Activated naive CD8-positive, alpha-beta T cell treated with anti-CD3 and anti-CD28 coated beads for 36 hours (primary cell): ENCODE measurements around the gene TMEM233. TPM values are rescaled to one million over a fixed set of nuclear protein-coding genes. Genes with fewer than 3 reads are reported as not detected.

Experiments used
- DNase-seq: peaks from one replicate; pipeline ENCODE4 v3.0.0; 2021
- H3K27ac Mint-ChIP-seq: one replicate; pipeline ENCODE4 v1.8.0; 2022; ENCODE audit warnings: mild to moderate bottlenecking, moderate library complexity, mixed read lengths
- H3K27me3 Mint-ChIP-seq: one replicate; pipeline ENCODE4 v1.8.0; 2022; ENCODE audit warnings: mild to moderate bottlenecking, mixed read lengths
- H3K36me3 Mint-ChIP-seq: one replicate; pipeline ENCODE4 v1.8.0; 2021; ENCODE audit warnings: mild to moderate bottlenecking, mixed read lengths
- H3K4me1 Mint-ChIP-seq: one replicate; pipeline ENCODE4 v1.8.0; 2021; ENCODE audit warnings: mixed read lengths
- H3K4me3 Mint-ChIP-seq: one replicate; pipeline ENCODE4 v1.8.0; 2022; ENCODE audit warnings: mild to moderate bottlenecking, moderate library complexity, mixed read lengths
- H3K9me3 Mint-ChIP-seq: one replicate; pipeline ENCODE4 v1.8.0; 2022; ENCODE audit warnings: mixed read lengths
- total RNA-seq, 2 experiments: library from RNA; stranded (reverse); gene quantifications; one replicate each; pipeline ENCODE4 v1.2.3, GENCODE V29; 2021

The TMEM233 gene
- not detected for total RNA-seq

- Mint-ChIP-seq H3K36me3 (peaks cover 2% of the 10 kb centered on the region), H3K27ac (no peak within 1 kb of the TSS), H3K4me1 (peaks cover 20% of the 10 kb centered on the region), H3K4me3 (no peak within 1 kb of the TSS), H3K27me3 (peaks cover 84% of the 10 kb centered on the region), H3K9me3 (no peaks in the 10 kb centered on the region)
- no peak for DNase-seq
These were observed at the start of gene TMEM233 for GRCh38 chr12:119593578-119594398. Gene TMEM233, plus strand, starts transcription at chr12:119593774. Its CDS starts 75 bp downstream, at chr12:119593849.

- H3K4me3 Mint-ChIP-seq = no peak overlapping the region
- H3K4me1 Mint-ChIP-seq = no peaks in the 10 kb centered on the region
- no peaks in the 10 kb centered on the region for H3K36me3 Mint-ChIP-seq
- H3K9me3 Mint-ChIP-seq = no peaks in the 10 kb centered on the region
- DNase-seq = peak; percentile 26
- H3K27me3 Mint-ChIP-seq = peaks cover 34% of the 10 kb centered on the region
- no peak overlapping the region for H3K27ac Mint-ChIP-seq
These were observed 48.6 kb upstream of the TMEM233 start for GRCh38 chr12:119544765-119545625.

GRCh38 chr12:119546340-119546739 lies 47.2 kb upstream of the TMEM233 start:
- H3K36me3 Mint-ChIP-seq = no peaks in the 10 kb centered on the region
- DNase-seq = no peak
- H3K4me1 Mint-ChIP-seq = no peaks in the 10 kb centered on the region
- H3K4me3 Mint-ChIP-seq = no peak overlapping the region
- H3K27ac Mint-ChIP-seq = no peak overlapping the region
- H3K9me3 Mint-ChIP-seq = no peaks in the 10 kb centered on the region
- peaks cover 29% of the 10 kb centered on the region for H3K27me3 Mint-ChIP-seq

- Mint-ChIP-seq H3K4me3 (no peak overlapping the region), H3K9me3 (no peaks in the 10 kb centered on the region), H3K36me3 (no peaks in the 10 kb centered on the region), H3K4me1 (no peaks in the 10 kb centered on the region), H3K27me3 (peaks cover 32% of the 10 kb centered on the region), H3K27ac (no peak overlapping the region)
- DNase-seq = no peak
These were observed 46.6 kb upstream of the TMEM233 start for GRCh38 chr12:119547001-119547400.

GRCh38 chr12:119556854-119557253 lies 36.7 kb upstream of the TMEM233 start:
- Mint-ChIP-seq H3K27me3 (peaks cover 14% of the 10 kb centered on the region), H3K27ac (no peak overlapping the region), H3K4me1 (no peaks in the 10 kb centered on the region), H3K4me3 (no peak overlapping the region), H3K9me3 (no peaks in the 10 kb centered on the region), H3K36me3 (no peaks in the 10 kb centered on the region)
- no peak for DNase-seq

- H3K9me3 Mint-ChIP-seq = no peaks in the 10 kb centered on the region
- peaks cover 16% of the 10 kb centered on the region for H3K27me3 Mint-ChIP-seq
- no peaks in the 10 kb centered on the region for H3K4me1 Mint-ChIP-seq
- H3K4me3 Mint-ChIP-seq = no peak overlapping the region
- DNase-seq = no peak
- H3K36me3 Mint-ChIP-seq = no peaks in the 10 kb centered on the region
- no peak overlapping the region for H3K27ac Mint-ChIP-seq
These were observed 28.2 kb upstream of the TMEM233 start for GRCh38 chr12:119565404-119565803.

GRCh38 chr12:119570771-119571170 lies 22.8 kb upstream of the TMEM233 start:
- no peak for DNase-seq
- Mint-ChIP-seq H3K27ac (no peak overlapping the region), H3K4me1 (no peaks in the 10 kb centered on the region), H3K27me3 (peaks cover 13% of the 10 kb centered on the region), H3K36me3 (no peaks in the 10 kb centered on the region), H3K9me3 (no peaks in the 10 kb centered on the region), H3K4me3 (no peak overlapping the region)

- H3K36me3 Mint-ChIP-seq = no peaks in the 10 kb centered on the region
- H3K9me3 Mint-ChIP-seq = no peaks in the 10 kb centered on the region
- no peak overlapping the region for H3K27ac Mint-ChIP-seq
- no peak overlapping the region for H3K4me3 Mint-ChIP-seq
- peaks cover 16% of the 10 kb centered on the region for H3K27me3 Mint-ChIP-seq
- no peak for DNase-seq
- no peaks in the 10 kb centered on the region for H3K4me1 Mint-ChIP-seq
These were observed 20.5 kb upstream of the TMEM233 start for GRCh38 chr12:119573086-119573485.

GRCh38 chr12:119574255-119574654 lies 19.3 kb upstream of the TMEM233 start:
- no peak for DNase-seq
- Mint-ChIP-seq H3K27ac (no peak overlapping the region), H3K9me3 (no peaks in the 10 kb centered on the region), H3K36me3 (no peaks in the 10 kb centered on the region), H3K27me3 (peaks cover 19% of the 10 kb centered on the region), H3K4me3 (no peak overlapping the region), H3K4me1 (no peaks in the 10 kb centered on the region)

GRCh38 chr12:119576118-119576810 lies 17.3 kb upstream of the TMEM233 start:
- no peak for DNase-seq
- no peak overlapping the region for H3K27ac Mint-ChIP-seq
- no peak overlapping the region for H3K4me3 Mint-ChIP-seq
- H3K4me1 Mint-ChIP-seq = no peaks in the 10 kb centered on the region
- H3K36me3 Mint-ChIP-seq = no peaks in the 10 kb centered on the region
- peaks cover 19% of the 10 kb centered on the region for H3K27me3 Mint-ChIP-seq
- H3K9me3 Mint-ChIP-seq = no peaks in the 10 kb centered on the region

- Mint-ChIP-seq H3K4me1 (no peaks in the 10 kb centered on the region), H3K36me3 (no peaks in the 10 kb centered on the region), H3K27ac (no peak overlapping the region), H3K9me3 (no peaks in the 10 kb centered on the region), H3K27me3 (peaks cover 19% of the 10 kb centered on the region), H3K4me3 (no peak overlapping the region)
- no peak for DNase-seq
These were observed 16.7 kb upstream of the TMEM233 start for GRCh38 chr12:119576915-119577314.

GRCh38 chr12:119578112-119578511 lies 15.5 kb upstream of the TMEM233 start:
- Mint-ChIP-seq H3K9me3 (no peaks in the 10 kb centered on the region), H3K36me3 (no peaks in the 10 kb centered on the region), H3K27ac (no peak overlapping the region), H3K4me3 (no peak overlapping the region), H3K27me3 (peaks cover 19% of the 10 kb centered on the region), H3K4me1 (peaks cover 2% of the 10 kb centered on the region)
- no peak for DNase-seq

GRCh38 chr12:119589097-119589496 lies 4.5 kb upstream of the TMEM233 start:
- Mint-ChIP-seq H3K4me1 (peaks cover 3% of the 10 kb centered on the region), H3K27ac (no peak overlapping the region), H3K36me3 (no peaks in the 10 kb centered on the region), H3K27me3 (peaks cover 65% of the 10 kb centered on the region), H3K4me3 (no peak overlapping the region), H3K9me3 (no peaks in the 10 kb centered on the region)
- DNase-seq = no peak

GRCh38 chr12:119589634-119590033 lies 3.9 kb upstream of the TMEM233 start:
- Mint-ChIP-seq H3K4me1 (peaks cover 7% of the 10 kb centered on the region), H3K4me3 (no peak overlapping the region), H3K27ac (no peak overlapping the region), H3K36me3 (no peaks in the 10 kb centered on the region), H3K27me3 (peaks cover 69% of the 10 kb centered on the region), H3K9me3 (no peaks in the 10 kb centered on the region)
- no peak for DNase-seq

- H3K27me3 Mint-ChIP-seq = peaks cover 86% of the 10 kb centered on the region
- DNase-seq = no peak
- H3K27ac Mint-ChIP-seq = no peak overlapping the region
- H3K4me3 Mint-ChIP-seq = no peak overlapping the region
- H3K9me3 Mint-ChIP-seq = no peaks in the 10 kb centered on the region
- peaks cover 2% of the 10 kb centered on the region for H3K36me3 Mint-ChIP-seq
- peaks cover 20% of the 10 kb centered on the region for H3K4me1 Mint-ChIP-seq
These were observed 1.3 kb upstream of the TMEM233 start for GRCh38 chr12:119592232-119592631.
